HG03159 (cell line): ENCODE measurements around the gene SLC16A8.
"Not testable (repeated sequence)": the region's sequence is repeated elsewhere in the genome, so short reads cannot be mapped to it uniquely, and the experiment has no call there.

ENCODE experiments used
- ATAC-seq: cut with Tn5 transposase; IDR thresholded peaks from one replicate; pipeline ENCODE4 v1.9.1; 2021; ENCODE audit warnings: mild to moderate bottlenecking, moderate library complexity; ENCODE audit not compliant: unreplicated experiment

The SLC16A8 gene

GRCh38 chr22:38083931-38084631, at the start of gene SLC16A8:
Gene SLC16A8 (minus strand): TSS chr22:38084184. CDS start chr22:38082873, 1,311 bp downstream.
- no peak for ATAC-seq

- ATAC-seq: no peak
These were observed 49.3 kb upstream of the SLC16A8 start for GRCh38 chr22:38133331-38133730.

GRCh38 chr22:38132794-38133193, 48.8 kb upstream of the SLC16A8 start:
- no peak for ATAC-seq

- ATAC-seq: no peak
These were observed 48.2 kb upstream of the SLC16A8 start for GRCh38 chr22:38132136-38132535.

GRCh38 chr22:38131399-38131798, 47.4 kb upstream of the SLC16A8 start:
- no peak for ATAC-seq

- no peak for ATAC-seq
These were observed 45.9 kb upstream of the SLC16A8 start for GRCh38 chr22:38129856-38130255.

- ATAC-seq: no peak
These were observed 45.0 kb upstream of the SLC16A8 start for GRCh38 chr22:38129021-38129420.

- no peak for ATAC-seq
These were observed 43.9 kb upstream of the SLC16A8 start for GRCh38 chr22:38127869-38128268.

- no peak for ATAC-seq
These were observed 43.1 kb upstream of the SLC16A8 start for GRCh38 chr22:38126928-38127668.

- no peak for ATAC-seq
These were observed 41.8 kb upstream of the SLC16A8 start for GRCh38 chr22:38125751-38126201.

GRCh38 chr22:38125038-38125610, 41.1 kb upstream of the SLC16A8 start:
- no peak for ATAC-seq

GRCh38 chr22:38124236-38124974, 40.4 kb upstream of the SLC16A8 start:
- no peak for ATAC-seq

GRCh38 chr22:38122616-38123015, 38.6 kb upstream of the SLC16A8 start:
- no peak for ATAC-seq

GRCh38 chr22:38120359-38121110, 36.6 kb upstream of the SLC16A8 start:
- no peak for ATAC-seq

GRCh38 chr22:38118747-38119146, 34.8 kb upstream of the SLC16A8 start:
- not testable (repeated sequence) for ATAC-seq

GRCh38 chr22:38118182-38118581, 34.2 kb upstream of the SLC16A8 start:
- no peak for ATAC-seq

- not testable (repeated sequence) for ATAC-seq
These were observed 33.6 kb upstream of the SLC16A8 start for GRCh38 chr22:38117556-38117955.

- no peak for ATAC-seq
These were observed 31.6 kb upstream of the SLC16A8 start for GRCh38 chr22:38115423-38116205.

- ATAC-seq: no peak
These were observed 30.8 kb upstream of the SLC16A8 start for GRCh38 chr22:38114484-38115398.
